MCF 10A (cell line): ENCODE measurements around the gene ELAPOR1. TPM values are rescaled to one million over a fixed set of nuclear protein-coding genes. Genes with fewer than 3 reads are reported as not detected.

Experiments used
- Bru-seq: library from RNA; stranded (reverse); fragments of 400-500 nt; gene quantifications from one replicate; lab custom pipeline; 2021; lab: Mats Ljungman, UMichigan
- BruChase-seq, 2 experiments: library from RNA; stranded (reverse); fragments of 400-500 nt; gene quantifications; one replicate each; lab custom pipeline; 2021; lab: Mats Ljungman, UMichigan
- BruUV-seq: library from RNA; stranded (reverse); fragments of 400-500 nt; replicated peaks from 2 replicates; lab custom pipeline; 2021; lab: Mats Ljungman, UMichigan
- CTCF ChIA-PET: fragments of 300-600 bp; sonication (Branson Sonifier 250); formaldehyde crosslinking; extraction: SDS; loops from one replicate; lab custom pipeline; 2021; ENCODE audit warnings: antibody characterized with exemption, inconsistent platforms; lab: Yijun Ruan, JAX
- POLR2A ChIA-PET: fragments of 300-600, 350-650 bp; sonication (Branson Sonifier 250); formaldehyde crosslinking; extraction: SDS; loops from one replicate; lab custom pipeline; 2020; ENCODE audit warnings: antibody characterized with exemption, inconsistent platforms; lab: Yijun Ruan, JAX
- DNase-seq: peaks from one replicate; pipeline ENCODE4 v3.0.0-alpha.2; 2018; ENCODE audit not compliant: unreplicated experiment
- H3K27ac Mint-ChIP-seq: one replicate; pipeline ENCODE4 v1.8.0; 2022; ENCODE audit warnings: mild to moderate bottlenecking, low read depth, mixed read lengths; ENCODE audit not compliant: unreplicated experiment
- H3K27me3 Mint-ChIP-seq: one replicate; pipeline ENCODE4 v1.8.0; 2022; ENCODE audit warnings: mixed read lengths; ENCODE audit not compliant: insufficient read depth, unreplicated experiment
- H3K36me3 Mint-ChIP-seq: one replicate; pipeline ENCODE4 v1.8.0; 2022; ENCODE audit warnings: mild to moderate bottlenecking, moderate library complexity, mixed read lengths; ENCODE audit not compliant: insufficient read depth, unreplicated experiment
- H3K4me1 Mint-ChIP-seq: one replicate; pipeline ENCODE4 v1.8.0; 2022; ENCODE audit warnings: mixed read lengths; ENCODE audit not compliant: insufficient read depth, unreplicated experiment
- H3K4me3 Mint-ChIP-seq: one replicate; pipeline ENCODE4 v1.8.0; 2022; ENCODE audit warnings: mild to moderate bottlenecking, moderate library complexity, mixed read lengths; ENCODE audit not compliant: unreplicated experiment
- H3K9me3 Mint-ChIP-seq: one replicate; pipeline ENCODE4 v1.8.0; 2022; ENCODE audit warnings: mixed read lengths; ENCODE audit not compliant: unreplicated experiment
- intact Hi-C: fragments of 100-400 bp; cut with micrococcal nuclease; formaldehyde crosslinking; loops from 2 replicates; pipeline ENCODE4 v1.14.1; 2022
- long read RNA-seq: library from polyadenylated mRNA; stranded (forward); transcript quantifications from one replicate; pipeline ENCODE4 v2.0.0, GENCODE V29; 2022
- total RNA-seq: library from RNA; stranded (reverse); gene quantifications from 2 replicates; pipeline ENCODE4 v1.2.3, GENCODE V29; 2022
- TF ChIP-seq, protein P1 (sequence below): fragments of 200-600 bp; IDR thresholded peaks from one replicate; pipeline ENCODE4 v1.8.0; 2022; ENCODE audit warnings: antibody characterized with exemption, mild to moderate bottlenecking; ENCODE audit not compliant: unreplicated experiment

ELAPOR1 gene, protein sequence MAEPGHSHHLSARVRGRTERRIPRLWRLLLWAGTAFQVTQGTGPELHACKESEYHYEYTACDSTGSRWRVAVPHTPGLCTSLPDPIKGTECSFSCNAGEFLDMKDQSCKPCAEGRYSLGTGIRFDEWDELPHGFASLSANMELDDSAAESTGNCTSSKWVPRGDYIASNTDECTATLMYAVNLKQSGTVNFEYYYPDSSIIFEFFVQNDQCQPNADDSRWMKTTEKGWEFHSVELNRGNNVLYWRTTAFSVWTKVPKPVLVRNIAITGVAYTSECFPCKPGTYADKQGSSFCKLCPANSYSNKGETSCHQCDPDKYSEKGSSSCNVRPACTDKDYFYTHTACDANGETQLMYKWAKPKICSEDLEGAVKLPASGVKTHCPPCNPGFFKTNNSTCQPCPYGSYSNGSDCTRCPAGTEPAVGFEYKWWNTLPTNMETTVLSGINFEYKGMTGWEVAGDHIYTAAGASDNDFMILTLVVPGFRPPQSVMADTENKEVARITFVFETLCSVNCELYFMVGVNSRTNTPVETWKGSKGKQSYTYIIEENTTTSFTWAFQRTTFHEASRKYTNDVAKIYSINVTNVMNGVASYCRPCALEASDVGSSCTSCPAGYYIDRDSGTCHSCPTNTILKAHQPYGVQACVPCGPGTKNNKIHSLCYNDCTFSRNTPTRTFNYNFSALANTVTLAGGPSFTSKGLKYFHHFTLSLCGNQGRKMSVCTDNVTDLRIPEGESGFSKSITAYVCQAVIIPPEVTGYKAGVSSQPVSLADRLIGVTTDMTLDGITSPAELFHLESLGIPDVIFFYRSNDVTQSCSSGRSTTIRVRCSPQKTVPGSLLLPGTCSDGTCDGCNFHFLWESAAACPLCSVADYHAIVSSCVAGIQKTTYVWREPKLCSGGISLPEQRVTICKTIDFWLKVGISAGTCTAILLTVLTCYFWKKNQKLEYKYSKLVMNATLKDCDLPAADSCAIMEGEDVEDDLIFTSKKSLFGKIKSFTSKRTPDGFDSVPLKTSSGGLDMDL
- total RNA-seq (0.22 and 0.58 TPM in 2 replicates), Bru-seq, nascent RNA (percentile 19 among the genes with signal in this experiment), BruChase-seq, experiment 1, labeled RNA remaining after a 6-hour chase (percentile 22 among the genes with signal in this experiment), BruChase-seq, experiment 2, labeled RNA remaining after a 2-hour chase (percentile 25 among the genes with signal in this experiment)
- long read RNA-seq, partial matches to known transcripts: 1 of 2 reads
- long read RNA-seq, other reads (novel, unspliced or antisense): 1 of 2 reads

DNA sequence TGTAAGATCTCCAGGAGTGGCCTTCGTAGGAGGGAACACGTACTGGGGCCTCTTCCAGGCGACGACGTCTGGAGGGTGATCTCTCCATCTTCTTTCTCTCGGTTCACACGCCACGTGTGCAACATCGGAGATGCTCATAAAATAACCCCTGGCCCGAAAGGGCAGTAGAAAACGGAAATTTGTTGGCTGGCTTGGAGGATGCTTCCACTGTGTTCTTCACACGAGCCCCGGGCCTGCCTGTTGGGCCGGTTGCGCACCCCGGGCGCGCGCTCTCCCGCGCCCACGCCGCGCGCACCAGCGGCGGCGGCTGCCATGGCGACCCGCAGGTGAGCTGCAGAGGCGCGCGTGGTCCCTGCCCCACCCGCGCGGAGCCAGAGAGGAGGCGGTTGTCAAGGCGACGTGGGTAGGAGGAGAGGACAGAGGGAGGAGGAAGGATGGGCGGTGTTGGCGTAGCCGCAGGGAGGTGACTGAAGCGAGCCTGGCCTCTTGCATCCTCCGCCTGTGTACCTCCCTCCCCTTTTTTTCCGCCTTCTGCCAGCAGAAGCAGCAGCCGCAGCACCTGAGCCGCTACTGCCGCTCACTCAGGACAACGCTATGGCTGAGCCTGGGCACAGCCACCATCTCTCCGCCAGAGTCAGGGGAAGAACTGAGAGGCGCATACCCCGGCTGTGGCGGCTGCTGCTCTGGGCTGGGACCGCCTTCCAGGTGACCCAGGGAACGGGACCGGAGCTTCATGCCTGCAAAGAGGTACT, at the start of gene ELAPOR1:
Gene ELAPOR1, plus strand, starts transcription at position 526 of the 752 bp plus-strand sequence. Its CDS starts 69 bp downstream, at position 595.
- POLR2A ChIA-PET: interaction anchor here (0.6 to 1.5 kb wide), 5 partner anchors 10 to 150 kb away, joined by 3 to 6 read pairs (median 6); partner anchors contain the start of gene CLCC1
- Mint-ChIP-seq H3K4me1 (peaks cover 9% of the 10 kb centered on the region), H3K27ac (no peak within 1 kb of the TSS), H3K9me3 (no peaks in the 10 kb centered on the region), H3K36me3 (peaks cover 6% of the 10 kb centered on the region), H3K27me3 (peaks cover 29% of the 10 kb centered on the region), H3K4me3 (peak within 1 kb of the TSS; percentile 42)
- CTCF ChIA-PET: interaction anchor here (0.6 to 3.4 kb wide), 19 partner anchors 9 to 436 kb away, joined by 3 to 19 read pairs (median 5); partner anchors contain the start of gene CLCC1
- no peak for DNase-seq
- TF ChIP-seq, protein P1, sequence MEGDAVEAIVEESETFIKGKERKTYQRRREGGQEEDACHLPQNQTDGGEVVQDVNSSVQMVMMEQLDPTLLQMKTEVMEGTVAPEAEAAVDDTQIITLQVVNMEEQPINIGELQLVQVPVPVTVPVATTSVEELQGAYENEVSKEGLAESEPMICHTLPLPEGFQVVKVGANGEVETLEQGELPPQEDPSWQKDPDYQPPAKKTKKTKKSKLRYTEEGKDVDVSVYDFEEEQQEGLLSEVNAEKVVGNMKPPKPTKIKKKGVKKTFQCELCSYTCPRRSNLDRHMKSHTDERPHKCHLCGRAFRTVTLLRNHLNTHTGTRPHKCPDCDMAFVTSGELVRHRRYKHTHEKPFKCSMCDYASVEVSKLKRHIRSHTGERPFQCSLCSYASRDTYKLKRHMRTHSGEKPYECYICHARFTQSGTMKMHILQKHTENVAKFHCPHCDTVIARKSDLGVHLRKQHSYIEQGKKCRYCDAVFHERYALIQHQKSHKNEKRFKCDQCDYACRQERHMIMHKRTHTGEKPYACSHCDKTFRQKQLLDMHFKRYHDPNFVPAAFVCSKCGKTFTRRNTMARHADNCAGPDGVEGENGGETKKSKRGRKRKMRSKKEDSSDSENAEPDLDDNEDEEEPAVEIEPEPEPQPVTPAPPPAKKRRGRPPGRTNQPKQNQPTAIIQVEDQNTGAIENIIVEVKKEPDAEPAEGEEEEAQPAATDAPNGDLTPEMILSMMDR: no peak
- intact Hi-C loops: loop anchor here (2.0 to 10.0 kb wide), 5 partner anchors 79 to 1329 kb away; partner anchors contain the start of genes CLCC1, PRPF38B and SORT1
- BruUV-seq: no TSS peak

DNA sequence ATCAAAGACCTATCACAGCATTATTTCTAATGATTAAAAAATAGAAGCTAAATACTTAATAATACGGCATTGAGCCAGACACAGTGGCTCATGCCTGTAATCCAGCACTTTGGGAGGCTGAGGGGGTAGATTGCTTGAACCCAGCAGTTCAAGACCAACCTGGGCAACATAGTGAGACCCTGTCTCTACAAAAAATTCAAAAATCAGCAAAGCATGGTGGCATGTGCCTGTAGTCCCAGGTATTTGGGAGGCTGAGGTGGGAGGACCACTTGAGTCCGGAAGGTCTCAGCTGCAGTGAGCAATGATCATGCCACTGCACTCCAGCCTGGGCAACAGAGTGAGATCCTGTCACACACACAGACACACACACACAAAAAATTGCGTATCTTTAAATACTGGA, 48.8 kb upstream of the ELAPOR1 start:
- H3K4me1 Mint-ChIP-seq: no peaks in the 10 kb centered on the region
- H3K9me3 Mint-ChIP-seq: no peaks in the 10 kb centered on the region
- no peak overlapping the region for H3K27ac Mint-ChIP-seq
- TF ChIP-seq, protein P1: no peak
- H3K36me3 Mint-ChIP-seq: peaks cover 55% of the 10 kb centered on the region
- no peak overlapping the region for H3K4me3 Mint-ChIP-seq
- no peaks in the 10 kb centered on the region for H3K27me3 Mint-ChIP-seq
- CTCF ChIA-PET: interaction anchor here (0.6 to 1.2 kb wide), 2 partner anchors 9 to 47 kb away, joined by 4 read pairs; a partner anchor contains a TSS
- BruUV-seq: no TSS peak
- POLR2A ChIA-PET: no interaction called here
- intact Hi-C loops: no loop called here
- no peak for DNase-seq

DNA sequence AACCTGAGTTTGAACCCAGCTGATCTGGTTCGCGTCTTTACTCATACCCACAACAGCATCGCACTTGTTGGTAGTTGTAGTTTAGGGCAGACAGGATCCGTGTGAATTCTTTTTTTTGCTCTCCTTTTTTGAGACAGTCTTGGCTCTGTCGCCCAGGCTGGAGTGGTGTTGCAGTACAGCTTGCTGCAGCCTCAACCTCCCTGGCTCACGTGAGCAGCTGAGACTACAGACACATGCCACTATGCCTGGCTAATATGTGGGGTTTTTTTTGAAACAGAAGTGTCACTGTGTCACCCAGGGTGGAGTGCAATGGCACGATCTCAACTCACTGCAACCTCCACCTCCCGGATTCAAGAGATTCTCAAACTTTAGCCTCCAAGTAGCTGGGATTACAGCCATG, 46.0 kb upstream of the ELAPOR1 start:
- CTCF ChIA-PET: interaction anchor here (0.6 kb wide), 6 partner anchors 22 to 363 kb away, joined by 3 to 5 read pairs (median 4); no protein-coding TSS in a partner anchor
- H3K27ac Mint-ChIP-seq: no peak overlapping the region
- no peak overlapping the region for H3K4me3 Mint-ChIP-seq
- no peaks in the 10 kb centered on the region for H3K27me3 Mint-ChIP-seq
- POLR2A ChIA-PET: interaction anchor here (0.6 to 2.0 kb wide), 4 partner anchors 8 to 32 kb away, joined by 3 to 8 read pairs (median 5); partner anchors contain the start of genes TAF13, TMEM167B and WDR47
- intact Hi-C loops: no loop called here
- TF ChIP-seq, protein P1: no peak
- H3K9me3 Mint-ChIP-seq: no peaks in the 10 kb centered on the region
- peaks cover 55% of the 10 kb centered on the region for H3K36me3 Mint-ChIP-seq
- peaks cover 2% of the 10 kb centered on the region for H3K4me1 Mint-ChIP-seq
- no peak for DNase-seq
- no TSS peak for BruUV-seq
